HCT116 (cell line): ENCODE results near the gene TCEA2. TPM values are rescaled to one million over a fixed set of nuclear protein-coding genes. Genes with fewer than 3 reads are reported as not detected.

ENCODE experiments used
- ATAC-seq: fragments of 200-7000 bp; cut with Tn5 transposase; 2 replicates; pipeline ENCODE4 v1.9.1; 2020; ENCODE audit warnings: mild to moderate bottlenecking, moderate library complexity
- BruUV-seq: library from RNA; stranded (reverse); fragments of 400-500 nt; replicated peaks from 2 replicates; lab custom pipeline; 2021; lab: Mats Ljungman, UMichigan
- CTCF ChIA-PET: fragments of 300-600 bp; sonication (Branson Sonifier 250); formaldehyde crosslinking; loops from one replicate; lab custom pipeline; 2021; ENCODE audit warnings: antibody characterized with exemption; lab: Charles Lee
- POLR2A ChIA-PET: fragments of 300-600, 350-600 bp; sonication (Branson Sonifier 250); formaldehyde crosslinking; loops from one replicate; lab custom pipeline; 2021; ENCODE audit warnings: antibody characterized with exemption; lab: Charles Lee
- RAD21 ChIA-PET, 2 experiments: fragments of 300-600 bp; sonication (Branson Sonifier 250); formaldehyde crosslinking; loops; one replicate each; lab custom pipeline; 2023; ENCODE audit warnings: low total read pairs in 2 of 2; ENCODE audit not compliant: uncharacterized antibody in 2 of 2, unreplicated experiment in 2 of 2, low non-redundant PET in 1 of 2; lab: Charles Lee
- DNase-seq: peaks from one replicate; pipeline ENCODE4 v3.0.0-alpha.2; 2010; ENCODE audit warnings: low read depth, low spot score
- H2AFZ ChIP-seq: fragments of 200-600 bp; shearing (Covaris generic), sonication (generic); 2 replicates; pipeline ENCODE4 v1.6.1; 2017; ENCODE audit warnings: low read depth, mixed run types, mixed read lengths, antibody characterized with exemption, low read length; ENCODE audit not compliant: poor library complexity, severe bottlenecking
- H3K27ac ChIP-seq: 2 replicates; pipeline ENCODE4 v1.5.1; 2012; ENCODE audit warnings: low read depth, low read length
- H3K27me3 ChIP-seq: fragments of 200-600 bp; sonication (generic); 2 replicates; pipeline ENCODE4 v1.6.1; 2016; ENCODE audit warnings: mixed run types, low read length, mixed read lengths; ENCODE audit not compliant: insufficient read depth
- H3K36me3 ChIP-seq, 2 experiments: fragments of 200-500 bp in 1 of 2; fragments of 200-600 bp in 1 of 2; sonication (Bioruptor generic) in 1 of 2; sonication (generic) in 1 of 2; 2 replicates each; pipeline versions ENCODE4 v1.5.1 to v1.6.1; 2014 to 2016; ENCODE audit warnings: low read length in 2 of 2, inconsistent platforms in 1 of 2, mixed read lengths in 1 of 2, mixed run types in 1 of 2; ENCODE audit not compliant: insufficient read depth in 2 of 2, control insufficient read depth in 1 of 2
- H3K4me1 ChIP-seq, 2 experiments: fragments of 200-600 bp in 1 of 2; sonication (generic) in 1 of 2; 2 replicates each; pipeline versions ENCODE4 v1.5.1 to v1.6.1; 2012 to 2017; ENCODE audit warnings: low read length in 2 of 2, inconsistent platforms in 1 of 2, mild to moderate bottlenecking in 1 of 2, mixed read lengths in 1 of 2, mixed run types in 1 of 2, moderate library complexity in 1 of 2; ENCODE audit not compliant: insufficient read depth in 2 of 2, control insufficient read depth in 1 of 2
- H3K4me2 ChIP-seq: fragments of 200-600 bp; sonication (generic); 2 replicates; pipeline ENCODE4 v1.6.1; 2017; ENCODE audit warnings: mixed run types, low read length, mixed read lengths
- H3K4me3 ChIP-seq, 2 experiments: fragments of 200-600 bp in 1 of 2; sonication (generic) in 1 of 2; replicated peaks in 1 of 2; 2 replicates each; pipeline ENCODE4 v1.5.1; 2011 to 2016; ENCODE audit warnings: low read length in 2 of 2, control low read depth in 1 of 2, low read depth in 1 of 2, mild to moderate bottlenecking in 1 of 2, mixed read lengths in 1 of 2, mixed run types in 1 of 2
- H3K79me2 ChIP-seq: fragments of 200-600 bp; sonication (generic); 2 replicates; pipeline ENCODE4 v1.6.1; 2017; ENCODE audit warnings: mild to moderate bottlenecking, mixed run types, low read length, moderate library complexity, mixed read lengths; ENCODE audit not compliant: insufficient read depth
- H3K9ac ChIP-seq: fragments of 200-600 bp; sonication (generic); 2 replicates; pipeline ENCODE4 v1.6.1; 2016; ENCODE audit warnings: low read length, mixed read lengths
- H3K9me2 ChIP-seq: fragments of 200-600 bp; sonication (generic), shearing (Covaris generic); 2 replicates; pipeline ENCODE4 v1.6.1; 2017; ENCODE audit warnings: mixed run types, mild to moderate bottlenecking, moderate library complexity; ENCODE audit not compliant: insufficient read depth
- H3K9me3 ChIP-seq, 2 experiments: fragments of 200-500 bp in 1 of 2; fragments of 200-600 bp in 1 of 2; sonication (Bioruptor generic) in 1 of 2; sonication (generic) in 1 of 2; 2 replicates each; pipeline ENCODE4 v1.6.1; 2014 to 2017; ENCODE audit warnings: low read length in 2 of 2, mixed read lengths in 2 of 2, inconsistent platforms in 1 of 2, low read depth in 1 of 2, mild to moderate bottlenecking in 1 of 2, mixed run types in 1 of 2, moderate library complexity in 1 of 2; ENCODE audit not compliant: control insufficient read depth in 1 of 2, insufficient read depth in 1 of 2
- H4K20me1 ChIP-seq: fragments of 200-600 bp; sonication (generic), shearing (Covaris generic); 2 replicates; pipeline ENCODE4 v1.6.1; 2017; ENCODE audit warnings: mixed run types, mild to moderate bottlenecking, moderate library complexity; ENCODE audit not compliant: insufficient read depth
- ATF3 ChIP-seq: IDR thresholded peaks from 2 replicates; pipeline ENCODE4 v1.6.1; 2012
- CBX3 ChIP-seq: IDR thresholded peaks from 2 replicates; pipeline ENCODE4 v1.6.1; 2012; ENCODE audit warnings: low read depth
- CEBPB ChIP-seq: IDR thresholded peaks from 2 replicates; pipeline ENCODE4 v1.6.1; 2012; ENCODE audit warnings: low read depth
- EGR1 ChIP-seq: IDR thresholded peaks from 2 replicates; pipeline ENCODE4 v1.6.1; 2012; ENCODE audit warnings: low read depth
- ELF1 ChIP-seq: IDR thresholded peaks from 2 replicates; pipeline ENCODE4 v1.6.1; 2012; ENCODE audit warnings: low read depth, borderline replicate concordance
- EZH2 ChIP-seq: fragments of 200-600 bp; sonication (generic); IDR thresholded peaks from 2 replicates; pipeline ENCODE4 v1.6.1; 2017; ENCODE audit warnings: antibody characterized with exemption, mixed run types
- EZH2phosphoT487 ChIP-seq: fragments of 200-600 bp; IDR thresholded peaks from 2 replicates; pipeline ENCODE4 v1.6.1; 2018; ENCODE audit warnings: antibody characterized with exemption, borderline replicate concordance
- JUND ChIP-seq: IDR thresholded peaks from 2 replicates; pipeline ENCODE4 v1.6.1; 2012
- MAX ChIP-seq: IDR thresholded peaks from 2 replicates; pipeline ENCODE4 v1.6.1; 2012
- POLR2A ChIP-seq: IDR thresholded peaks from 2 replicates; pipeline ENCODE4 v1.7.0; 2011; ENCODE audit warnings: borderline replicate concordance; ENCODE audit not compliant: insufficient read depth, insufficient read length; ENCODE audit errors: extremely low read depth
- SIN3A ChIP-seq: IDR thresholded peaks from 2 replicates; pipeline ENCODE4 v1.6.1; 2012; ENCODE audit warnings: low read depth
- SRF ChIP-seq: IDR thresholded peaks from 2 replicates; pipeline ENCODE4 v1.6.1; 2012; ENCODE audit warnings: low read depth
- TCF7L2 ChIP-seq: IDR thresholded peaks from 2 replicates; pipeline ENCODE4 v1.7.0; 2011; ENCODE audit warnings: borderline replicate concordance, inconsistent platforms; ENCODE audit not compliant: insufficient read depth, insufficient read length; ENCODE audit errors: extremely low read depth
- YY1 ChIP-seq: IDR thresholded peaks from 2 replicates; pipeline ENCODE4 v1.6.1; 2011; ENCODE audit warnings: low read length, low read depth, moderate library complexity, mild to moderate bottlenecking; ENCODE audit not compliant: insufficient replicate concordance; ENCODE audit errors: extremely low read depth
- ZFX ChIP-seq: fragments of 450-650 bp; IDR thresholded peaks from 2 replicates; pipeline ENCODE4 v1.6.1; 2017
- ZNF274 ChIP-seq: fragments of 200-500 bp; sonication (Bioruptor generic); IDR thresholded peaks from 2 replicates; pipeline ENCODE4 v1.6.1; 2014; ENCODE audit warnings: mild to moderate bottlenecking, low read depth, low read length, inconsistent platforms
- intact Hi-C: fragments of 100-400 bp; cut with micrococcal nuclease; formaldehyde crosslinking; loops from 2 replicates; pipeline ENCODE4 v1.10.0; 2022
- total RNA-seq: library from RNA; stranded (reverse); gene quantifications from one replicate; pipeline ENCODE4 v1.2.1, GENCODE V29; 2021; ENCODE audit not compliant: unreplicated experiment

TCEA2 gene
- total RNA-seq, 1 experiment from 2014 or later = 29.7 TPM

- Histone ChIP-seq H3K79me2 (no peaks in the 10 kb centered on the region), H3K9me2 (no peaks in the 10 kb centered on the region), H3K4me3 (no peak overlapping the region), H3K4me1 (no peaks in the 10 kb centered on the region), H3K27ac (no peak overlapping the region), H3K9ac (no peak overlapping the region), H3K27me3 (no peaks in the 10 kb centered on the region), H3K4me2 (no peak overlapping the region), H3K36me3 (no peaks in the 10 kb centered on the region), H2AFZ (no peak overlapping the region), H4K20me1 (no peaks in the 10 kb centered on the region), H3K9me3 (no peaks in the 10 kb centered on the region)
- no peak for DNase-seq
- intact Hi-C loops = no loop called here
- POLR2A ChIA-PET = no interaction called here
- no peak for ATAC-seq
- RAD21 ChIA-PET = no interaction called here
- CTCF ChIA-PET = no interaction called here
- TF ChIP-seq SIN3A (no peak), CEBPB (no peak), POLR2A (no peak), ZFX (no peak), ZNF274 (no peak), TCF7L2 (no peak), CBX3 (no peak), MAX (no peak), ELF1 (no peak), EZH2 (no peak), JUND (no peak), ATF3 (no peak), SRF (no peak), EZH2phosphoT487 (no peak), EGR1 (no peak), YY1 (no peak)
- no TSS peak for BruUV-seq
Measured at GRCh38 chr20:64095927-64096326, 32.9 kb downstream of the TCEA2 start.
